ENCODE measurements around the gene NMUR1. TPM values are rescaled to one million over a fixed set of nuclear protein-coding genes. Genes with fewer than 3 reads are reported as not detected.

Gene NMUR1
- total and polyA plus RNA-seq, 11 donors = 0.10 to 0.71 (median 0.35) TPM; not detected in 2

GRCh38 chr2:231554748-231555545, 24.7 kb upstream of the NMUR1 start:
- H3K27me3 ChIP-seq = peaks cover 0 to 8% (median 0%) of the 10 kb centered on the region in 9 donors
- H3K4me1 ChIP-seq = peaks cover 0 to 27% (median 14%) of the 10 kb centered on the region in 12 donors
- H3K27ac ChIP-seq = peak overlapping the region; percentile 0 to 84 (median 74)
- TF ChIP-seq POLR2A (IDR thresholded peaks at IDR 0.05) (no peak), CTCF (IDR thresholded peaks at IDR 0.05) (no peak)
- peak overlapping the region in 10 of 12 donors; percentile 2 to 52 (median 38) for H3K4me3 ChIP-seq
- DNase-seq (peak; percentile 61 to 83 (median 73)), ATAC-seq (peak; percentile 45 to 90 (median 74))
- H3K36me3 ChIP-seq = no peaks in the 10 kb centered on the region
- WGBS, 4 donors = 55 to 60% (median 57%) methylated on average over 14 of the region's 14 CpGs
- H3K9me3 ChIP-seq = peaks cover 0 to 14% (median 10%) of the 10 kb centered on the region in 12 donors
- intact Hi-C loops (cut with DNase I) = loop anchor here in 8 of 10 donors (5.0 to 10.0 kb wide), 4 partner anchors 33 to 73 kb away; no protein-coding TSS in a partner anchor

DNA sequence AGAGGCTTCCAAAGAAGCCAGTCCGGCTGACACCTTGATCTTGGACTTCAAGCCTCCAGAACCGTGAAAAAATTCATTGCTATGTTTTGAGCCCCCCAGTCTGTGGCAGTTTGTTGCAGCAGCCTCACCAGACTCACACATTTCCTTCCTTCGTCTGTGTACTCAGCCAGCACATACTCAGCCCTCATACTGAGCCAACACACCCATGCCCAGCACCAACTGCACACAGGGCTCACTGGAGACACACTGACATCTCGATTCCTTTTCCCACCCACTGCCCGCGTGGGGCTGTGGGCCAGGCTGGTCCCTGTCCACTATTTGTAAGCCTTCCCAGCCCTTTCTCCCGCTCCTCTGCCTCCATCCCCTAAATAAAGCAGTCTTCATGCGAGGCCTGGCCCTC, 24.1 kb upstream of the NMUR1 start:
- ATAC-seq (peak in 1 of 4 donors; percentile 21), DNase-seq (no peak)
- intact Hi-C loops (cut with DNase I) = loop anchor here in 1 of 10 donors (10.0 kb wide), 1 partner anchor 70 kb away; no protein-coding TSS in a partner anchor
- H3K9me3 ChIP-seq = peaks cover 0 to 14% (median 10%) of the 10 kb centered on the region in 12 donors
- no peaks in the 10 kb centered on the region for H3K36me3 ChIP-seq
- peak overlapping the region; percentile 0 to 84 (median 74) for H3K27ac ChIP-seq
- no peak for TF ChIP-seq POLR2A (IDR thresholded peaks at IDR 0.05)
- TF ChIP-seq CTCF (IDR thresholded peaks at IDR 0.05) = no peak
- peaks cover 0 to 27% (median 14%) of the 10 kb centered on the region in 12 donors for H3K4me1 ChIP-seq
- peak overlapping the region in 10 of 12 donors; percentile 2 to 52 (median 38) for H3K4me3 ChIP-seq
- H3K27me3 ChIP-seq = peaks cover 0 to 13% (median 0%) of the 10 kb centered on the region in 9 donors
- WGBS, 4 donors = 49 to 63% (median 57%) methylated on average over 8 of the region's 8 CpGs

- Histone ChIP-seq H3K9me3 (peaks cover 0 to 14% (median 10%) of the 10 kb centered on the region in 12 donors), H3K36me3 (no peaks in the 10 kb centered on the region), H3K4me3 (no peak overlapping the region), H3K4me1 (peaks cover 0 to 25% (median 14%) of the 10 kb centered on the region in 12 donors), H3K27me3 (peaks cover 0 to 23% (median 0%) of the 10 kb centered on the region in 9 donors), H3K27ac (no peak overlapping the region)
- ATAC-seq (no peak), DNase-seq (no peak)
- no peak for TF ChIP-seq POLR2A (IDR thresholded peaks at IDR 0.05)
- TF ChIP-seq CTCF (IDR thresholded peaks at IDR 0.05) = no peak
- intact Hi-C loops (cut with DNase I) = loop anchor here in 1 of 10 donors (10.0 kb wide), 1 partner anchor 68 kb away; no protein-coding TSS in a partner anchor
Measured at GRCh38 chr2:231552752-231553151, 22.5 kb upstream of the NMUR1 start.
